Neural cell (in vitro differentiated cells): ENCODE data around the gene MSH3. TPM values are rescaled to one million over a fixed set of nuclear protein-coding genes. Genes with fewer than 3 reads are reported as not detected.

ENCODE experiments used
- H2AFZ ChIP-seq: fragments of 200-600, 300-800 bp; sonication (generic), shearing (Covaris generic); 2 replicates; pipeline ENCODE4 v1.6.0; 2014; ENCODE audit warnings: low read depth, mild to moderate bottlenecking, antibody characterized with exemption, low read length, moderate library complexity
- H3F3A ChIP-seq: fragments of 200-600 bp; shearing (Covaris generic); 2 replicates; pipeline ENCODE4 v1.6.1; 2016; ENCODE audit warnings: mild to moderate bottlenecking, moderate library complexity, mixed read lengths, antibody characterized with exemption, low read length; ENCODE audit not compliant: insufficient read depth, poor library complexity, severe bottlenecking
- H3K27ac ChIP-seq: fragments of 200-600, 300-800 bp; sonication (generic), shearing (Covaris generic); 2 replicates; pipeline ENCODE4 v1.5.1; 2014; ENCODE audit warnings: mild to moderate bottlenecking, low read length, moderate library complexity
- H3K27me3 ChIP-seq: fragments of 300-800, 200-600 bp; sonication (generic), shearing (Covaris generic); 2 replicates; pipeline ENCODE4 v1.6.0; 2014; ENCODE audit warnings: mild to moderate bottlenecking, low read depth, low read length, moderate library complexity; ENCODE audit not compliant: insufficient read depth
- H3K36me3 ChIP-seq: fragments of 300-800, 200-600 bp; sonication (generic), shearing (Covaris generic); 2 replicates; pipeline ENCODE4 v1.5.1; 2014; ENCODE audit warnings: mild to moderate bottlenecking, antibody characterized with exemption, low read length, moderate library complexity; ENCODE audit not compliant: insufficient read depth
- H3K4me2 ChIP-seq: fragments of 300-800, 200-600 bp; sonication (generic), shearing (Covaris generic); 2 replicates; pipeline ENCODE4 v1.6.0; 2014; ENCODE audit warnings: mild to moderate bottlenecking, low read length
- H3K4me3 ChIP-seq: fragments of 300-800, 200-600 bp; sonication (generic), shearing (Covaris generic); 2 replicates; pipeline ENCODE4 v1.5.1; 2014; ENCODE audit warnings: mild to moderate bottlenecking, low read length, moderate library complexity
- H3K79me2 ChIP-seq: fragments of 200-600 bp; shearing (Covaris generic); replicated peaks from 2 replicates; pipeline ENCODE4 v1.6.0; 2014; ENCODE audit warnings: mild to moderate bottlenecking, low read length, moderate library complexity; ENCODE audit not compliant: insufficient read depth
- H3K9ac ChIP-seq: fragments of 300-800, 200-600 bp; sonication (generic), shearing (Covaris generic); 2 replicates; pipeline ENCODE4 v1.6.1; 2016; ENCODE audit warnings: mild to moderate bottlenecking, low read length, mixed read lengths
- H3K9me2 ChIP-seq: fragments of 200-600 bp; shearing (Covaris generic); 2 replicates; pipeline ENCODE4 v1.6.1; 2016; ENCODE audit warnings: mild to moderate bottlenecking, low read length, mixed read lengths; ENCODE audit not compliant: insufficient read depth
- H3K9me3 ChIP-seq: fragments of 200-600, 300-800 bp; sonication (generic), shearing (Covaris generic); 2 replicates; pipeline ENCODE4 v1.6.1; 2016; ENCODE audit warnings: mild to moderate bottlenecking, mixed run types, low read length, moderate library complexity, mixed read lengths
- H4K20me1 ChIP-seq: fragments of 200-600 bp; shearing (Covaris generic); 2 replicates; pipeline ENCODE4 v1.6.1; 2016; ENCODE audit warnings: mild to moderate bottlenecking, mixed run types; ENCODE audit not compliant: insufficient read depth
- CTCF ChIP-seq: fragments of 450-650 bp; IDR thresholded peaks from 2 replicates; pipeline ENCODE4 v1.5.1; 2014; ENCODE audit warnings: antibody characterized with exemption, mild to moderate bottlenecking, moderate library complexity; ENCODE audit not compliant: poor library complexity, severe bottlenecking
- EP300 ChIP-seq: fragments of 450-650 bp; conservative IDR thresholded peaks from 2 replicates; pipeline ENCODE4 v1.6.1; 2014; ENCODE audit warnings: antibody characterized with exemption, mild to moderate bottlenecking, moderate library complexity; ENCODE audit not compliant: poor library complexity, severe bottlenecking
- EZH2 ChIP-seq: fragments of 200-600, 300-800 bp; shearing (Covaris generic), sonication (generic); IDR thresholded peaks from 2 replicates; pipeline ENCODE4 v1.6.1; 2014; ENCODE audit warnings: antibody characterized with exemption, low read length, borderline replicate concordance, mild to moderate bottlenecking; ENCODE audit not compliant: insufficient read depth, poor library complexity, severe bottlenecking
- MXI1 ChIP-seq: fragments of 450-650 bp; conservative IDR thresholded peaks from 2 replicates; pipeline ENCODE4 v1.6.1; 2014; ENCODE audit warnings: antibody characterized with exemption, mild to moderate bottlenecking; ENCODE audit not compliant: poor library complexity, severe bottlenecking
- POLR2AphosphoS5 ChIP-seq: IDR thresholded peaks from 2 replicates; pipeline ENCODE4 v1.6.1; 2012
- RAD21 ChIP-seq: fragments of 450-650 bp; conservative IDR thresholded peaks from 2 replicates; pipeline ENCODE4 v1.6.1; 2014; ENCODE audit warnings: antibody characterized with exemption, mild to moderate bottlenecking, moderate library complexity
- REST ChIP-seq: IDR thresholded peaks from 2 replicates; pipeline ENCODE4 v1.6.1; 2012; ENCODE audit warnings: borderline replicate concordance
- SMC3 ChIP-seq: fragments of 450-650 bp; conservative IDR thresholded peaks from 2 replicates; pipeline ENCODE4 v1.6.1; 2014; ENCODE audit warnings: antibody characterized with exemption, mild to moderate bottlenecking, moderate library complexity; ENCODE audit not compliant: poor library complexity
- TAF1 ChIP-seq: IDR thresholded peaks from 2 replicates; pipeline ENCODE4 v1.6.1; 2012; ENCODE audit warnings: low read depth
- polyA plus RNA-seq: library from polyadenylated mRNA; depleted of rRNA; stranded (reverse); fragments of >200 nt; gene quantifications from 2 replicates; pipeline ENCODE4 v1.2.3, GENCODE V29; 2014

MSH3 gene
- polyA plus RNA-seq, 1 donor from 2014 or later, result 9.8 TPM

- Histone ChIP-seq H3K27ac (no peak overlapping the region), H3K79me2 (no peaks in the 10 kb centered on the region), H3K9me2 (no peaks in the 10 kb centered on the region), H3K36me3 (no peaks in the 10 kb centered on the region), H3K9me3 (no peaks in the 10 kb centered on the region), H3K9ac (no peak overlapping the region), H2AFZ (no peak overlapping the region), H3K4me2 (no peak overlapping the region), H3F3A (no peaks in the 10 kb centered on the region), H4K20me1 (no peaks in the 10 kb centered on the region), H3K27me3 (no peaks in the 10 kb centered on the region), H3K4me3 (no peak overlapping the region)
- TF ChIP-seq EZH2 (no peak), CTCF (no peak), MXI1 (no peak), SMC3 (no peak), TAF1 (no peak), RAD21 (no peak), POLR2AphosphoS5 (no peak), REST (no peak), EP300 (no peak)
Observed at GRCh38 chr5:80703291-80703690, 48.8 kb downstream of the MSH3 start.

- Histone ChIP-seq H3K4me2 (no peak overlapping the region), H3K9me2 (no peaks in the 10 kb centered on the region), H3K27me3 (no peaks in the 10 kb centered on the region), H2AFZ (no peak overlapping the region), H3K4me3 (no peak overlapping the region), H3K27ac (no peak overlapping the region), H3F3A (no peaks in the 10 kb centered on the region), H3K79me2 (no peaks in the 10 kb centered on the region), H3K9ac (no peak overlapping the region), H3K9me3 (no peaks in the 10 kb centered on the region), H4K20me1 (no peaks in the 10 kb centered on the region), H3K36me3 (no peaks in the 10 kb centered on the region)
- no peak for TF ChIP-seq MXI1
- TF ChIP-seq POLR2AphosphoS5, result no peak
- TF ChIP-seq EZH2, result no peak
- TF ChIP-seq SMC3, result no peak
- no peak for TF ChIP-seq RAD21
- no peak for TF ChIP-seq TAF1
- no peak for TF ChIP-seq EP300
- TF ChIP-seq REST, result no peak
- TF ChIP-seq CTCF, result no peak
Observed at GRCh38 chr5:80703747-80704146, 49.3 kb downstream of the MSH3 start.
